SIG-M5 (cell line): ENCODE results near the gene AFTPH.

Source experiments
- DNase-seq: peaks from one replicate; lab custom pipeline; 2025; lab: John Stamatoyannopoulos, UW

AFTPH gene

GRCh38 chr2:64587561-64587960 is 63.4 kb downstream of the AFTPH start:
- no peak for DNase-seq

DNA sequence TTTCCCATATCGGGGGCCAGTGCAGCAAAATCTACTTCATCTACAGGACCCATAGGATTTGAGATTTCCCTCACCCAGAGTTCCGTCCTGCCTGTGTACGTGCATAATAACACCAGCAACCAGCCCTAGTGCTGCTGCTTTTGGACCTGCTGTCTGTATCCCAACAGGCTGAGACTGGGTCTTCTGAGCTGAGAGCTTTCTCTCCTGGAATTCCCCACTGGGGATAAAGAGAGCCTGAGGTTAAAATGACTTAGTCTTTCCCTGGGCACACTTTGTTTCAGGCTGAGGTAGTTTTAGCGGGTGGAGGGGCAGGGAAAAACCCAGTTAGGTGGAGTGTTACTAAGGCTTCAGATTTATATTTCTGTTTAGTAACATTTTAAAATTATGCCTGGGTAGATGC is 67.1 kb downstream of the AFTPH start:
- no peak for DNase-seq

GRCh38 chr2:64593035-64593655 is 69.0 kb downstream of the AFTPH start:
- DNase-seq: no peak

- no peak for DNase-seq
Observed at GRCh38 chr2:64594226-64594989, 70.3 kb downstream of the AFTPH start.

DNA sequence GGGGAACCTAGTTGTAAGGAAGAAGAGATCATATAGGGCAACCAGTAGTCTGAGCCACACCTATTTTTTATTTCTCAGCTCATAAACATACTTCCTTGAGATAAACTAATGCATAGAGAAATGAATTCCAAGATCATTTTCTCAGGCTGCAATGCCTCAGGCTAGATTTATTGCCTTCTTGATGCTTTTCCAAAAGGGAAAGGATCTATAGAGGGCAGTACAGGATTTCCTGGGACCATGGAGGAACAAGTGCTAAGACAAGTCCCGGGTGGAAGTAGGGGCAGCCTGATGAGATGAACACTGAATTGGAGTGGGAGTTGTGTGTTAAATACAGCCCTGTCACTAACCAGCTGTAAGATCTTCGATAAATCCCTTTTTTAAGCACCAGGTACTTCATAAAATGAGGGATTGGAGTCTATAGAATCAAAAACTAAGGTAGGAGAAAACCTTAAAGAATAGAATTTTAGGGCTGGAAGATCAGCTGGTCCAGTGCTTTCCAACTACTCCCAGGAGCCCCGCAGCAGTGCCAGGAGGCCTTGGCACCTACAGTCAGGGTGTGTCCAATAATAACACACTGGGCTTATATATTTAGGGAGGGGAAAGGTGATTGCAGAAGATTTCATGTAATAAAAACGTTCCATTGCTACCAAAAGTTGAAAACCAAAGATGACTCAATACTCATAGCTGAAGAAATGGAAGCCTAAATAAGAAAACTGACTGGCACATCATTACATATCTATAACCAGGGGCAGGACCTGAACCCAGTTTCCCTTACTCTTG is 71.5 kb downstream of the AFTPH start:
- no peak for DNase-seq

DNA sequence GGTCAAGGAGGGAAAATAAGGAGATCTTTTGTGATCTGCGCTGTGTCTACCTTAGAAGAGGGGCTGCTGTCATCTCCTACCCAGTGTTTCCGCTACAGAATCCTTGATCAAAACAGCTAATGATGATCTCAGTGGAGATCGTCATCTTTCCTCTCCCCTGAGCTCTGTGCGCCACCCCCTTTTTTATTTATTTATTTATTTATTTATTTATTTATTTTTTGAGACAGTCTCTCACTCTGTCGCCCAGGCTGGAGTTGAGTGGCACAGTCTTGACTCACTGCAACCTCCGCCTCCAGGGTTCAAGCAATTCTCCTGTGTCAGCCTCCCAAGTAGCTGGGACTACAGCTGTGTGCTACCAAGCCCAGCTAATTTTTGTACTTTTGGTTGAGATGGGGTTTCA is 74.1 kb downstream of the AFTPH start:
- no peak for DNase-seq

GRCh38 chr2:64599469-64599868 is 75.3 kb downstream of the AFTPH start:
- DNase-seq: no peak

DNA sequence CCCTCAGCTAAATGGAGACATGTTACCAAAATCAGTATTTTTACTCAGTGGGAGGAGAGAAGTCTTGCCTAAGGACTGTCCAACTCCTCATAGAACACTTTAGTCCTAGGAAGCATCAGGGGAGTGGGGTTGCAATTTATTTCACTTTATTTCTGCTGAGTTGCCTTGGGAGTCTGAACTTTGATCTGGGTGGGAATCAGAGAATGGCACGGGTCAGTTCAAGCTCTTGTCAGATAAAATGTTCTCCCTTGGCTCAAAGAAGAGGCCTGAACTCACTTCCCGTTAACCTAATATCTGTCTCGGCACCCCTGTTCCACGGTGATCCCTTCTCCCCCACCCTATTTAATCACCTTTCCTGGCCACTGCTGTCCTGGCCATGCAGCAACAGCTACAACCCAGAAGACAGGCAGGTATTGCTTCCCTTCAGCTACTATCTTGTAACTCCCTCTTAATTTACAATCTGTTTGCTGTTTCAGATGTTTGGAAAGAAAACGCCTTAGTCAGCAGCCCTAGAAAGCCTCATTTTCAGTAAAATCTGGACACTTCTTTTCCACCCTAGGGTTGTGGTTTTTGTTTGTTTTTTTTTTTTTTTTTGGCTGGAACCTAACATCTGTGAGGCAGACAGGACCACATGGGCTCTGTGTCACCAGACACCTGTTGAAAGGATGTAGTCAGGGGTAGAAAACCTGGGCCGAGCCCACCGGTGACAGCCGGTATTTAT is 77.1 kb downstream of the AFTPH start:
- no peak for DNase-seq

DNA sequence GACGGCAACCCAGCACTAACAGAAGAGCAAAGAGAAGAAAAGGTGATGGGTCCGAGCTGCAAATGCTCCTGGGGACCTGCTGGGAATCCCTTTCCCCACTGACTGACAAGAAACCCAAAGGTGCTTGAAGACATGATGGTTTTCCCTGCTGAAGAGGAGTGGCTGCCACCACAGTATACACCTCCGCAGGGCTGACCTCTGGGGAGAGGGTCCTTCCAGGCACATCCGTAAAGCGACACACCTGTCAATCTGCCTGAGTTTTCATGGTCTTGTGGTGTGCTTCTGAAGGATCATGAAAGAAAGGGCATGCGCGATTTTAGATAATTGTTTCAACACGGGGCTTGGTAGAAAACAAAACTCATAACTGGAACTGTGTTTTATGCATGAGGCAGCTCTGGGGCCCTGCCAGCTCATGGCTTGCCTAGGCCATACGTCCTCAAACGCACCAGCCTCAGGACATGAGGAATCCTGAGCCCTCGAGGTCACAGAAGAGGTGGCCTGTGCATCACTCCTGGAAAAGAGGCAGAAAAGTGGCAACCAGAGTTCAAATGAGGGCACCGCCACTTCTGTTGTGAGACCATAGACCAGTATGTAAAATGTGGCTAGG is 77.8 kb downstream of the AFTPH start:
- DNase-seq: no peak

- DNase-seq: no peak
Observed at GRCh38 chr2:64602436-64602835, 78.3 kb downstream of the AFTPH start.

GRCh38 chr2:64604155-64604554 is 80.0 kb downstream of the AFTPH start:
- DNase-seq: no peak

GRCh38 chr2:64605026-64605471 is 80.9 kb downstream of the AFTPH start:
- DNase-seq: no peak

DNA sequence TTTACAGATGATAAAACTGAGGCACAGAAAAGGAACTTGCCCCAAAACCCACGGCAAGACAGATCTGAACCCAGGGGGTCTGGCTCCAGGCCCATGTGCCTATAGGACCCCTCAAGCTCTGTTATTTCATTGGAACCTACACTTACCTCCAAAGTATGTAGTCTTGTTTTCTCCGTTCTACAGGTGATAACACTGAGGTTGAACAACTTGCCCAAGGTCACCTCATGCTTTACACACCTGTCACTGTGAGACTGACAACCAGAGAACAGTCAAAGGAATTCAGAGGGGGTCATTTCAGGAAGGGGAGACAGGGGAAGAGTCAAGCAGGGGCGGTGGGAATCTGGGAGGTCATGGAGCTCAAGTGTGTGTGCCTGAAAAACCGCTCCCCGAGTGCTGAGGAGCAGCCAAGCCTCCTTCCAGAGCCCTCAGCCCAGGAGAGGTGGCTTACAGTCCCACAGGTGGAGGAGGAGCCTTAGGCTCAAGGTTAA is 81.9 kb downstream of the AFTPH start:
- DNase-seq: no peak

DNA sequence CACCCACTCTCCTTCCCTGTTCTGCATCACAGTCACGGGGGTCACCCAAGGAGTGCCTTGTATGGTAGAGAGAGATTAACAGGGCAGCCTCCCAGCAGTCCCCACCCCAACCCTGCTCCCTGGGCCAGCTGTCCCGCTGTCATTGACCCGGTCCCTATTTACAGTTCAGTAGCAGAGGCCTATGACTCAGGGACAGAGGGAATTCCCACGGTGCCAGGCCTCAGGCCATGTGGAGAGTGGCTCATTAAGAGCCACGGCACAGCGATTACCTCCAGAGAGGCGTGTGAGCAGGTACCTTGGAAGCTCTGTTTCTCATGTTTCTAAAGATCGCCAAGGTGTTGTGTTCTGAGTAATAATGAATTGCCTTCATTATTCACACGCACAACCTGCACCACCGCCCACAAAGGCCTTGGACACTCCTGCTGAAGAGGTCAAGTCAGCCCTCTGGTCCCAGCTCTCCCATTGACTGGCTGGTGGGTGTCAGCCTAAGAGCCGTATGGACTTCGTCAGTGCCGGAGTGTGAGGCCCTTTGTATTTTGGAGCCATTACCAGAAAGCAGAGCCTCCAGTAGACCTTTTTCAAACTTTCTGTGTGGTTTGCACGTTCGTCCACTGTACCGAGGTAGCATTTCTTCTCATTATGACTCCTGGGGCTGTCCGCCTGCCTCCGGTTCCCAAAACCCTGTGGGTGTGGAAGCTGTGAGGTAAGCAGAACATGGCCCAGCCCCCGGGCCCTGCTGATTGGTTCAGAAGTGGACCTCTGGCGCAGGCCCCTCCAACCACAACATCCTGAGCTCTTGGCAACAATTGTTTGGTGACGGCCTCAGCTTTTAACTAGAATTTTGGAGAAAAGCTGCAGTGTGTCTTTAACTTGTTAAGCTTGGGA is 82.6 kb downstream of the AFTPH start:
- no peak for DNase-seq

DNA sequence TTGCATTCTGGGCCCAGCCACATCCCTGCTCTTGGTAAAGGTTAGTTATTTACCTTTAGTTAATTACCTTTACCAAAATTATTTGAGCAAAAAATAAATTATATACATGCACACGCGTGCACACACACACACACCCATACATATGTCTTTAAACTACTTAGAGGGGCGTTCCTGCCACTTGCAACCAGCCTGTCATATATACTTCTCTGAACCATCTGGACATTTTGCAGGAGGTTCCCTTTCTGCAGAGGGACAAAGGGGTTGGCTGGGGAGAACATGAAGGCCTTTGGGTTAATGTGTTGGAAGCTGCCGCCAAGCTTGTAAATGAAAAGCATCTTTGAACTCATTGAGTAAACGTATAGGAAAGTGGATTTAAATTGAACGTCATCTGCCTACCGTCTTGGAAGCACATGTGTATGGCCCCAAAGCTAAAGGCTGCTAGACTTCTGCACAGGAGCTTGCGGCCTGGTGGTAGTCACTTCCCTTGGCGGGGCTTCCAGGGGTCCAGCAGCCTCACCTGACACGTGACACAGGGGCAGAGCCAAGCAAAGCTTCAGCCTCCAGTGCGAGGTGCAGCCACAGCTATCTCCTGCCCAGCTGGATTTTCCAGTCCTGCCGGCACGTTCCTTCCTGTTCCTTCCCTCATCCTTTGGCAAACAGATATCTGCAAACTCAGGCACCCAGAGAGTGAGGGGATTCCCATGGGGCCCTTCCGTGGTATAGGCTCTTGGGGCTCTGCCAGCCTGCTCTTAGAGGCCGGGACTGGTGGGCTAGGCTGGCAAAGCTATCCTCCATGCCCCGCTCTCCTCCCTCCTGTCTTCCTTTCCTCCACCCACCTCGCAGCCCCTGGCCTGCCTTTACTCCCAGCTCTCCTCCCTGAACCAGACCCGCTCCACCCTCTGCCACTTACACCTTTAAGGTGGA is 83.5 kb downstream of the AFTPH start:
- no peak for DNase-seq

GRCh38 chr2:64608867-64609226 is 84.7 kb downstream of the AFTPH start:
- DNase-seq: no peak

GRCh38 chr2:64609227-64609941 is 85.3 kb downstream of the AFTPH start:
- DNase-seq: no peak

- no peak for DNase-seq
Observed at GRCh38 chr2:64609942-64610281, 85.8 kb downstream of the AFTPH start.

GRCh38 chr2:64610316-64610855 is 86.3 kb downstream of the AFTPH start:
- no peak for DNase-seq
